Stimulated activated CD4-positive, alpha-beta T cell treated with anti-CD3 and anti-CD28 coated beads, TNF-alpha, amount 100 ng/mL, for 24 hours (primary cell): Measurements from ENCODE around the gene RBM23.
"Not testable (repeated sequence)": the region's sequence is repeated elsewhere in the genome, so short reads cannot be mapped to it uniquely, and the experiment has no call there.

Experiments
- DNase-seq, 3 experiments: peaks; one replicate each; pipeline ENCODE4 v3.0.0-alpha.2; 2020; ENCODE audit warnings: low read depth in 3 of 3

Gene RBM23

DNA sequence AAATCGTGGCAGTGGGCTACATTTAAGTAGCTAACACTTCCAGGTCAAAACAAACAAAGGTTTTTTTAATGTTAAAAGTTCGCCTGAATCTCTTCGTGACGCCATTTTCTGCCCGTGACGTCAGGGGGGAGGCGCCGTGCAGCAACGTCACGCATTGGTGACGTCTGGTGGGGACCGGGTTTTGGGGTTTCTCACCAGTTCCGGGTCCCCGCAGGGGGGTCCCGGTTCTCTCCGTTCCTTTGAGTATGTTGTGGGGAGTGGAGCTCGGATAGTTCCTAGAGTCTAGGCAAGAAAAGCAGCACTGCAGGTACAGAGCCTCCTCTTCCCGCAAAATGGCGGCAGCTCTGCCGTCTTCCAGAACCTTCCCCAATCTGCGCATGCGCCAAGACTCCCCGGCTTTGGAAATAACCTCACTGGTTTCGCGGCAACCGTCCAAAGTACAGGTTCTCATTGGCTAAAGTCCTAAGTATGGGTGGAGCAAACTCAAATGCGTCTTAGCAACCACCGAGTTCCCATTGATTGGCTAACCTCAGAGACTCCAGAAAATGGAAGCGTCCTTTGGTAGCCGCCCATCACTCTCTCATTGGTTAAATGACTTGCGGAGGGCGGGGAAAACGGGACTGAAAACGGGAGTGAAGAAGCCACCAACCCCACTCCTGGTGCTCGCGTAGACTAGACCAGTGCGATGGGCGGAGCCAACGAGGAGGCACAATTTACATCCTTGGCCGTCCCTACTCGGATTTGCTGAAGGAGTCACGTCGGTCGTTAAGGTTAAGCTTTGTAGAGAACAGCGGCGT lies at the start of gene RBM23:
Gene RBM23 (minus strand): TSS at position 346 of the 797 bp plus-strand sequence.
- DNase-seq, result peak; percentile 99 to 100 (median 99)

DNA sequence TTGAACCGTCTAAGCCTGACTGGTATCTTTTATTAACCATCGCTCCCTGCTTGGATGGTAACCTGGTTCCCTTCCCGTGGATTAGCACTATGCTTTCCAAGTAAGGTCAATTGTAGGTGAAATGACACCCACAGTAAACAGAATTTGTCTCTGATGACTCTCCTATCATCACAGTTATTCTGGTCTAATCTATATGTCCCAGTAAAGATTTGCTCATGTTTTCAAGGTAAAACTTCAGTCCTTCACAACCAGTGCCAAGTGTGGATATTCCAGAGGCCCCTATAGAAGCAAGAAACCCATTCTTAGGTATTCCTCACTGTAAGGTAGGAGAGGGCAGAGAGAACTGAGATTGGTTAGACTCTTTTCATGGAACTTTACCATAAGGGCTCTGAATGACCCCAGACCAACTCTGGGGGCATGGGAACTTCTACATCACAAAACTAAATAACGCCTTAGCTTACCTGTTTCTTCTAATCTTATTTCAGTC lies 47.9 kb upstream of the RBM23 start:
- no peak for DNase-seq

DNA sequence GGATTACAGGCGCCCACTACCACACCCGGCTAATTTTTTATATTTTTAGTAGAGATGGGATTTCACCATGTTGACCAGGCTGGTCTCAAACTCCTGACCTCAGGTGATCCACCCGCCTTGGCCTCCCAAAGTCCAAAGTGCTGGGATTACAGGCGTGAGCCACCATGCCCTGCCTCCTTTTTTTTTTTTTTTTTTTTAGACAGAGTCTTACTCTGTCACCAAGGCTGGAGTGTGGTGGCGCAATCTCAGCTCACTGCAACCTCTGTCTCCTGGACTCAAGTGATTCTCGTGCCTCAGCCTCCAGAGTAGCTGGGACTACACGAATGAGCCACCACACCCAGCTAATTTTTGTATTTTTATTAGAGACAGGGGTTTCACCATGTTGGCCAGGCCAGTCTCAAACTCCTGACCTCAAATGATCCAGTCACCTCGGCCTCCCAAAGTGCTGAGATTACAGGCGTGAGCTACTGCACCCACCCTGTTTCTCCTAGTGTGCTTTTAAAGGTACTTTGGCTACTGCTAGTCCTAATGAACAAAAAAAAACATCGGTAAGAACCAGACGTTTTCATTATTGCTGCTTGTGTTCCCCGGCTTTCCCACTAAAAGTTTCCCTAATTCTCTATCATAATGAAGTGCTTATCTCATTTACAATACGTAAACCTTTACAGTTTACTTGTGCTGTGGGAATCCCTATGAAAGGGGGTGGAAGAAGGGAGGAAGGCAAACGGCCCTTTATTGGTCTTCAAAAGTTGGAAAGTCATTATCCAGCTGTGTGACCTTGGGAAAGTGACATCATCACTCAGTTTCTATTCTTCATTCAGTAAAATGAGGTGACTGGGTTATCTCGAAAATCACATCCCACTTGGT lies 47.2 kb upstream of the RBM23 start:
- DNase-seq, result not testable (repeated sequence)

DNA sequence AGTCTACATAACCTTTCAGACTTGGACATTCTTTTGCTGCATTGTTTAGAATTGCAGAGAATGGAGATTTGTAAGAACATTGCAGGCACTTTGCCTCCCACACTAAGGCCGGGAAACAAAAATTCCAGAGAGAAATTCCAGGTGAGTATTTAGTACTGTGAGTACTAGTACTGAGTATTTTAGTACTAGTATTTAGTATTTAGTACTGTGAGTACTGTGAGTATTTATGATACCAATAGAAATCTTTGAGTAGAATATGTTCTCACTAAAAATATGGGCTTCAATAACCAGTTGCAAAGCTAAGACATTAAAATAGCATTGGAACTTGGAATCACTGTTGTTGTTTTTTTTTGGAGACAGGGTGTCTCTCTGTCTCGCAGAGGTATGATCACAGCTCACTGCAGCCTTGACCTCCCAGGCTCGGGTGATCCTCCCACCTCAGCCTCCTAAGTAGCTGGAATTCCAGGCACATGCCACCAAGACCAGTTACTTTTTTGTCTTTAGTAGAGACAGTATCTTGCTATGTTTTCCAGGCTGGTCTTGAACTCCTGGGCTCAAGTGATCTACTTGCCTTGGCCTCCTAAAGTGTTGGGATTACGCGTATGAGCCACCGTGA lies 43.2 kb upstream of the RBM23 start:
- no peak for DNase-seq

DNA sequence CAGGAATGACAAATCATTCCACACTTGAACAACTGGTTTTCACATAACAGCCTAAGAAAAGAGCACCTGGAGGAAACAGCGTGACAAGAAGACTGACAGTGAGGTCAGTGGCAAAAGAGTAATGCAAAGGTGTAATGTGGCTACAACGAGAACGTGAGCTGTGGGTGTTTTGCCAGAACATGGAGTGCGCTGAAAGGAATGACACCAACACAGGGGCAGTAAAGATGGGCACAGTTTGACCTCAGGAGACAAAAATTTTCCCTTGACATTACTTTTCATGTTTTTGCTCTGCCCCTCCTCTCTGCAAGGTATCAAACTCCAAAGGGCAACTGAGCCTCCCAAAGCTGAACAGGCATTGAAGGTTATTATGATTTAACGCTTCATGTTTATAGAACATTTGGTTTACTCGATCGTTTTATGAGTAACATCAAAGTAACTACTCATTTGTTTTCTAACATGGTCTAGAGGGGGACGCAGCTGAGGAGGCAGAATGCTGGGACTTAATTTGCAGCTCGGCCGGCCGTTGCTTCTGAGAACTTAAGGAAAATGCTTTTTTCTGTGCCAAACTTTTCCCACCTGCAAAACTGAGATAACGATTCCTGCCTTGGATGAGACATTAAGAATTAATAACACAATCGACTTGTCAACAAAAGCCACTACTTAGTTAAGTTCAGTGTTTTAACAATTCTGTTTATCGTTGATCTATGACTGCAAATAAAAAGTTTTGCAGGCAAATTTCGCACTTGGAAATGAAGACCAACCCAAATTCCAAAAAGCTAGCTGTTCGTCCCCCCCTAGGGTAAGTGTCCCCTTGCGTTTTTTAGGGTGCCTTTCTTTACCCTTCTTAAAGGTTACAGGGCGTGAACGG lies 37.0 kb upstream of the RBM23 start:
- no peak for DNase-seq

DNA sequence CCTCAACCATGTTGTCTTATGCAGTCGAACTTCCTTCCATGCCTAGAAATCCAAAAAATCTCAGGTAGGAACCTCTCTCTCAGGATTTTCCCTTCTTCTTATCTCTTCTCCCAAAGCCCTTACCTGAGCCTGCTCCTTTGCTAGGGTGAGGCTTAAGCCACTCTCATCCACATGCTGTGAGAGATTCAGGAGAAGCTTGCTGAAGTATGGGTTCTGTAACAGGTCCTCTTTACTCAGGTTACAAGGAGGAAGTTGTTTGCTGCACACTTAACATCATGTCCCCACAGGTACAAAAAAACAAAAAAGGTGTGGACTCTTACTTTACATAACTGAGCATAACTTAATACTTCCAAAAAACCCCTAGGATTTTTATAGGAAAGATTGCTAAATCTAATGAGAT lies 33.5 kb upstream of the RBM23 start:
- DNase-seq, result no peak

DNA sequence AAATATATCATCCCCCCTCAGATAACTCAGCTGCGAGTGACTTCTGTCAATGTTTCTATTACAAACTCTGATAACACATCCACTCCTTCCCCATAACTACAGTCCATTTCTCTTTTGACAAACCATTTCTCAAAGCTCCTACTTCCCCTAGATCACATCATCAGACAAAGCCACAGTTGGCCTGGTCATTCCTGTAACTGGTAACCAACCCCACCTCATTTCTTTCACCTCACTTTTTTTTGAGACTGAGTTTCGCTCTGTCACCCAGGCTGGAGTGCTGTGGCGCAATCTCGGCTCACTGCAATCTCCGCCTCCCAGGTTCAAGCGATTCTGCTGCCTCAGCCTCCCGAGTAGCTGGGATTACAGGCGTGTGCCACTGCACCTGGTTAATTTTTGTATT lies 32.8 kb upstream of the RBM23 start:
- DNase-seq, result not testable (repeated sequence)

DNA sequence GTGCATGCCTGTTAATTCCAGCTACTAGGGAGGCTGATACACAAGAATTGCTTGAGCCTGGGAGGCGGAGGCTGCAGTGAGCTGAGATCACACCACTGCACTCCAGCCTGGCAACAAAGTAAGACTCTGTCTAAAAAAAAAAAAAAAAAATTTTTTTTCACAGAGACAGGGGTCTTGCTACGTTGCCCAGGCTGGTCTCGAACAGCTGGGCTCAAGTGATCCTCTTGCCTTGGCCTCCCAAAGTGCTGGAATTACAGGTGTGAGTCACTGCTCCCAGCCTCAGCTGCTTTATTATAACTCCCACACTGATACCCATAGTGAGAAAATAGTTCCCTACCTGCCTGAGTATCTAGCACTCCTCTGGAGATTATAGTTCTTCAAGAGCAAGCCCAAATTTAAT lies 26.7 kb upstream of the RBM23 start:
- DNase-seq, result no peak

DNA sequence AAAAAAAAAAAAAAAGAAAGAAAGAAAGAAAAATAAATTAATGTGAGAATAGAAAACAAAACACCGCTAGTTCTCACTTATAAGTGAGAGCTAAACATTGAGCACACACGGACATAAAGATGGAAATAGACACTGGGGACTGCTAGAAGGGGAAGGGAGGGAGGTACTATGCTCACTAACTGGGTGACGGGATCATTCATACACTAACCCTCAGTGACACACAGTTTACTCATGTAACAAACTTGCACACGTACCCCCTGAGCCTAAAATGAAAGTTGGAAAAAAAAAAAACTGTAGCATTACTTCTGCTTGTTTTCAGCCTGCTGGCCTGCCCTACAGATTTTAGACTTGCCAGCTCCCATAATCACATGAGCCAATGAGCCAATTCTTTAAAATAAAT lies 20.7 kb upstream of the RBM23 start:
- no peak for DNase-seq

DNA sequence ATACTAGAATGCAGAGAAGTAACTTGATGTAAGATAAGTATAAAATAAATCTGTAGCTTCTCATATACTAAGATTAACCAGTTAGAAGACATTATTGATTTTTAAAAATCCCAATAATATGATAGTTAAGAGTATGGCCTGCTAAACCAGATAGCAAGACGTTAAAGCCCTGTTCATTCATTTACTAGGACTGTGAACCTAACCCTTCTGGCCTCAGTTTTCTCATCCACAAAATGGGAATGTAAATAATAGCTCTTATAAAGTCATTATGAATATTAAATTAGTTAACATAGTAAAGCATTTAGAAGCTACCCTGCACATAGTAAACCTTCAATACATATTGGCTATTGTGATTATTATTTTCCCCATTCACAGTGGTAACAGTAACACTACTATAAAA lies 16.2 kb upstream of the RBM23 start:
- no peak for DNase-seq

DNA sequence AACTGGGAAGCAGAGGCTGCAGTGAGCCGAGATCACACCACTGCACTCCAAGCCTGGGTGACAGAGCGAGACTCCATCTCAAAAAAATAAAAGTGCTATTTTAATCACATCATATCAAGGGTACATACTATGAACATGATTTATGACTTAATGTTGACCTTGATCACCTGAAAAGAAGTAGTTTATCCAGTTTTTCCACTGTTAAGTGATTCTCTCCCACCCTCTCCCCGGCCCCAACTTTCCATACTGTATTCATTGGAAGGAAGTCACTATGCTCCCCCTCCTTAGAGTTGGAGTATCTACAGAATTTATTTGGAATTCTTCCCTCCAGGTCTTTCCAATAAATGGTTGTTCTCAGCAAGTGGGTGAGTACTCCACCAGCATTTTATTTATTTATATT lies 13.2 kb upstream of the RBM23 start:
- no peak for DNase-seq

DNA sequence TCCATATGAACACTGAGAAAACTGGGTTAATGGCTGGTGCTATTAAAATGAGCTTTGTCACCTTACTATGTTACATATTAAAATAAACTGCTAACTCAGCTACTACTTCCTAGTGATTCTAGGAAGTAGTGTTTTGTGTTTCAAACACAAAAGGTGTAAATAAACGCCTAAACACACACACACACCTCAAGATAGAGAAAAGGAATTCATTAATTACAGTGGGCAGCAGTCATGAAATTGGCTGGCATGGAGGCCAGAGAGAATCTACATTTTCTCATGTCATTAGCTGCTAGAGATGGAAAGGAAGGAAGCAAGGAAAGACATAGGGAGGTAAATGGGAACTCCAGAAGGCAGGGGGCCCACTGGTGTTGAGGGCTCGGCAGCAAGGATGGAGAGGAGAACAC lies 11.0 kb upstream of the RBM23 start:
- no peak for DNase-seq

DNA sequence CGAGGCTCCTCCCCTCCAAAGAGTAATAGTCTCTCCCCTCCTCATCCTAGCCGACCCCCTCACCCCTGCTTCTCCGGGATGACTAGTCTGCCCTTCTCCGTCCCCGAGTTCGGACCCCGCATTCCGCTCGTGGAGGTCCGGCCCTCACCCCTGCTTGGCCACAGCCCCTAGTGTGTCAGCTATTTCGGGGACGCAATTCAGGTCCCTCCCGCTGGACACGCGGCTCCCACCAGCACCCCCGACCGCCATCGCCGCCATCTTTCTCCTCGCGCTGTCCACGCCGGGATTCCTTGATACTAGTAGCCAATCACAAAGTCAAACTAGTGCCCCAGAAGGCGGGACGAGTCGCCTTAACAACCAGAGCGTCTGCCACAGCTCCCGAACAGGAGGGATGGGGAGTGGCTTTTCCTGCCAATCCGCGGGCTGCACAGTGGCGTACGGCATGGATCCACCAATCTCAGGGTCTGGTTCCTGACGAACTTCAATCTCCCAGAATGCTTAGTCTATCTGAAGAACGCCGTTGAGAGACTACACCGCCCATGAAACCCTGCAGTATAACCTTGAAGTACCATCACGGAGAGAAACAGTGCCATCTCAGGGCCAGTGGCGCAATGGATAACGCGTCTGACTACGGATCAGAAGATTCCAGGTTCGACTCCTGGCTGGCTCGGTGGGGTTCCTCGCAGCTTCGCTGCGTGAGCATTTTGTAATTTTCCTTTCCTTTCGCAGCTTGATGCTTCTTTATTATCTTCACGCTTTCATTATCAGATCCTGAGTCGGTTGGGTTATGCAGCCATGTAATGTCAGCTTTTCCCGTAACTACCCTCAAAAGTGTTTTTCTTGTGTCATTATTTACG lies 10.4 kb upstream of the RBM23 start, which contains the start of gene PRMT5:
Gene PRMT5 (minus strand): TSS at position 273 of the 857 bp plus-strand sequence. CDS start 15 bp downstream, at position 258.
- peak; percentile 91 to 98 (median 96) for DNase-seq

DNA sequence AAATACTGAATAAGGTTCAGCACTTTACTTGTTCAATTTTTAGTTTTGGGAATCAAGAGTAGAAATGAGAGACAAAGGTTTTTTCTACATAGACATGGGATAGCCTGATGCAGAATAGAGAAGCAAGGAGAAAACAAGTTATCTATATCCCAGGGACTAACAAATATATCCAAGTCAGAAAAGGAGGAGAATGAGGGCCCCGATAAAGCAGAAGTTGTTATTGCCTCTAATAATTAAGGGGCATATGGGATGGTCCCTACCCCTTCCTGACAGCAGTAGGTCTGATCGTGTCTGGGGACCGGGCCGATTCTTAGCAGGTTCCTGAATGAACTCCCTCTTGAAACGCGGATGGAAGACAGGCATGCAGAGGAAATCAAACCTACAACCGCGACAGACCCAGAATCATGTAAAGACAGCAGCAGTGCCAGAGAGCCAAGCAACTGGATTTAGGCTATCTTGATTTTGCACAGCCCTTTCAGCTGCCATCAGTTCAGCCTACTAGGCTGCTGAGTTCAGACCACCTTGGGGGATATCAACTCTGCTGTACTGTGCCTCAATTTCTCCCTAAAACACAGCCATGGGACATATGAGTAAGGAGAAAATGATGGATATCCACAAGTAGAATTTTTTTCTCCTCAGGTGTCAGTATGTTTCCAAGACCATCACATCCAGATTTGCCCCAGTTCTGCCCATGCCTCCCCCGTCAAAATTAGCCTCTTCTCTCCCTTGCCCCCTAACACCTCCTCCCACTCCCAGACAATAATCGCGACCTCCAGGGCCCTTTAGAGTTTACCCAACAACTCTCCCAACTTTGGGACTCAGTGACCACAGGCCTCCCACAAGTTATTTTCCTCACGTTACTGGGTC lies 9.5 kb upstream of the RBM23 start:
- no peak for DNase-seq

DNA sequence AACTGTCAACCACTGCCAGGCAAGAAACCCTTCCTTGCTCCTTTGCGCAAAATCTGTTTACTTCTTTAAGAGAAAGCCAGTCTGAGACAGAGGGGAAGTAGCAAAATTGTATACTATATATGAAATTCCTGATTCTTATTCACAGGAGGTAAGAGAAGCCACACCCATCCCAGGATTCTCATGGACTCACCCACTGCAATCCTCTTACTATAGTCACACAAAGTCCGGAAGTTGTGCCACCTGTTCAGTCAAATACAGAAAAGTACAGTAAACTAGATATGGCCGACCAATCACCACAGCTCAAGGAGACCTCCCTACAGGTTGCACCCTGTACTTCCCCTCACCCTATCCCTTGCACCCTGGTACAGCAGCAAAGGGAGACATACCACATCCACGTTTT lies 7.4 kb upstream of the RBM23 start:
- DNase-seq, result no peak

DNA sequence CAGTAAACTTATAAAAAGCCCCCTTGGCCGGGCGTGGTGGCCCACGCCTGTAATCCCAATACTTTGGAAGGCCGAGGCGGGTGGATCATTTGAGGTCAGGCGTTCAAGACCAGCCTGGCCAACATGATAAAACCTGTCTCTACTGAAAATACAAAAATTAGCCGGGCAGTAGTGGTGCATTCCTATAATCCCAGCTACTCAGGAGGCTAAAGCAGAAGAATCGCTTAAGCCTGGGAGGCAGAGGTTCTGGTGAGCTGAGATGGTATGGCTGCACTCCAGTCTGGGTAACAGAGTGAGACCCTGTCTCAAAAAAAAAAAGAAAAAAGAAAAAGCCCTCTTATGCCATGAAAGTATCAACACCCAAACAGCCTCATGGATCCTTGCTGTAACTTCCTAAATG lies 6.6 kb upstream of the RBM23 start:
- DNase-seq, result no peak

DNA sequence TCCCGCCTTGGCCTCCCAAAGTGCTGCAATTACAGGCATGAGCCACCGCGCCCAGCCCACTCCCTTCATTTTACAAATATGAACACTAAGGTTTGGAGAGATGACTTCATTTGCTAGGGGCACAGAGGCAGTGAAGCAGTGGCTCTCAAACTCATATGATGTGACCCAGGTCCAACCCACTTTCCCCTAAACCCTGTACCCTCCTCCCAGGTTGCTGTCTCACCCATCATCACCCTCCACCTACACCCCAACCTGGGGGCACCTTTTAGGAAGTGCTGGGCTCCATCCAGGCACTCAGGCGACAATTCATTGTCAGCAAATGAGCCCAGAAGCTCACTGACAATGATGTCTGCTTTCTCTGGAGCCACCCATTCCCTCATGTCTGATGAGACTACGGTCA lies 4.8 kb upstream of the RBM23 start:
- DNase-seq, result no peak

DNA sequence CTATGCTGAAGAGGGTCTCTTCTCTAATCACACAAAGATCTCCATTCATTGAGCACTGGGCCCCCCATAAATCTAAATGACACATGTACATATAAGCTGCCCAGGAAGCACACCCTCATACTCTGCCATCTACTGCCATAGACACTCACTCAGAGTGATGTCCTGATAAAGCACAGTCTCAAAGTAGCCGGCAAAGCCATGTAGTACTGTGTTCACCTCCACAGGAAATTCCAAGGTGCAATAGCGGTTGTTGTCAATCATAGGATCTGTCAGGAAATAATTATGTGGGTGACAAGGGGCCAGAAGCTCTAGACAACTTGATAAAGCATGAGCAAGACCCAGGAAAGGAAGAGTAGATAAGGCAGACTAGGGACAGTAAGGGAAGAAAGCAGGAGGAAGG lies 3.3 kb upstream of the RBM23 start:
- DNase-seq, result no peak

DNA sequence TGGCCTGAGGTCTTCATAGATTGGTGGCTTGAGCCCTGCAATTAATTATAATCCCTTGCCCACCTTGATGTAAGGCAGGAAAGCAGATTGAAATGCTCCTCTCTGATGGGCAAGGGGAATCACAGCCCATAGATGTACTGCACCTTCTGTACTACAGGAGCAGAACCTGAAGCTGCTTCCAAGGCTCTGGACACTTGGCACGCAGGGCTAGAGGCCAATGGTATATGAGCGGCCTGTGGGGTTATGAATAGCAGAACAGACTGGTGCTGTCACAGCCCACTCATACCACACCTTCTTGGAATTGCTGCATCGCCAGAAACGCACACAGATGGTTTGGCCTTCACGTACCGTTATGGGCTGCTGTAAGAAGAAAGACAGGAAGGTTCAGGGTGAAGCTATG lies 1.7 kb upstream of the RBM23 start:
- no peak for DNase-seq

DNA sequence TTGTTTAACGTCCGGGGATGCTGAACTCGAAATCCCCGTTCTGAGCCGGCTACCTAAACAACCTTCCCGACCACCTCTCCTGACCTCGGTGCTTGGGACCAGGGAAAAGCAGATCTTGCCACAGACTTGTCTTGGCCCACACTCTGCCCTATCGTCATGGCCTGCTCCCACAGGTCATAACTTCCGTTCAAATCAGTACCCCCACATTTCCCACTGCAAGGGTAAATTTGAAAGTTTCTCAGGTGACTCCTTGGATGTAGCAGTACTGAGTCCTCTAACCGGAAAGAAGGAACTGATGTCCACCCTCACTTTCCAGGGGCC lies 612 bp upstream of the RBM23 start:
- DNase-seq, result no peak
